ENCODE measurements around the gene SIRT2. TPM values are rescaled to one million over a fixed set of nuclear protein-coding genes. Genes with fewer than 3 reads are reported as not detected.

SIRT2 gene
- total and polyA plus RNA-seq, 2 of the 8 experiments (the other 6 are each of a cell fraction or from before 2014, with no cell fraction given): 6.5 to 10.0 TPM

- peak overlapping the region; percentile 53; the same call in 1 of the 2 replicates for H2AK5ac ChIP-seq (ENCODE audit: low read depth, low read length)
- H2BK15ac ChIP-seq (ENCODE audit: low read length): no peak overlapping the region
- H3K36me3 ChIP-seq (ENCODE audit: control insufficient read depth in 2 of 4, insufficient read depth in 4 of 4, low read length in 3 of 4): no peaks in the 10 kb centered on the region
- no peaks in the 10 kb centered on the region for H3K79me1 ChIP-seq (ENCODE audit: low read depth, low read length)
- H2BK5ac ChIP-seq (ENCODE audit: low read depth, low read length): no peak overlapping the region
- 88% methylated on average over 16 of the region's 16 CpGs; no CpG with 5 or more reads in 1 of the 2 experiments for WGBS, 2 experiments (ENCODE audit: extremely low coverage in 1 of 2, insufficient coverage in 1 of 2, insufficient read length in 1 of 2, insufficient replicate concordance in 2 of 2, low coverage in 1 of 2, low lambda C conversion rate in 2 of 2, missing lambda C conversion rate in 1 of 2)
- no peak overlapping the region for H2BK120ac ChIP-seq (replicated peaks; ENCODE audit: low read depth, low read length)
- no peaks in the 10 kb centered on the region for H3K23me2 ChIP-seq (ENCODE audit: low read depth, low read length)
- H3K56ac ChIP-seq (replicated peaks; ENCODE audit: insufficient read length, low read depth, low read length): no peak overlapping the region
- H3K4ac ChIP-seq (replicated peaks; ENCODE audit: insufficient read length, low read depth, low read length): no peak overlapping the region
- no peaks in the 10 kb centered on the region for H4K20me1 ChIP-seq (replicated peaks in 1 of 2; ENCODE audit: control insufficient read depth in 1 of 2, insufficient read depth in 2 of 2, low read length in 2 of 2)
- ChIA-PET POLR2A (ENCODE audit: partially characterized antibody) (interaction anchor here (0.6 to 6.1 kb wide), 10 partner anchors 9 to 48 kb away, joined by 3 to 35 read pairs (median 4); no protein-coding TSS in a partner anchor), CTCF (ENCODE audit: partially characterized antibody) (interaction anchor here (0.5 to 7.0 kb wide), 10 partner anchors 9 to 309 kb away, joined by 3 to 97 read pairs (median 4); no protein-coding TSS in a partner anchor)
- no peak overlapping the region for H2AFZ ChIP-seq (ENCODE audit: low read length)
- no peaks in the 10 kb centered on the region for H3K79me2 ChIP-seq (ENCODE audit: control insufficient read depth in 1 of 2, insufficient read depth in 2 of 2, low read length in 2 of 2)
- H3K18ac ChIP-seq (ENCODE audit: extremely low read depth, low read length): no peak overlapping the region
- H2BK20ac ChIP-seq (ENCODE audit: low read length): no peak overlapping the region
- DNase-seq (ENCODE audit: low read depth in 1 of 2, low spot score in 2 of 2) (no peak), FAIRE-seq (no peak)
- no peak overlapping the region for H3K23ac ChIP-seq (ENCODE audit: insufficient read length)
- no peak overlapping the region for H3K27ac ChIP-seq (ENCODE audit: low read depth, low read length)
- H4K8ac ChIP-seq (ENCODE audit: extremely low read depth, insufficient read depth, low read length): peak overlapping the region; percentile 72; the same call in 1 of the 2 replicates
- no peaks in the 10 kb centered on the region for H3K9me3 ChIP-seq (ENCODE audit: insufficient read depth in 2 of 2, low read depth in 1 of 2, low read length in 1 of 2)
- no peak for TF ChIP-seq FOSL1 (IDR thresholded peaks at IDR 0.05; ENCODE audit: insufficient read depth, low read depth, low read length)
- peak in 2 of 3 experiments; percentile 19 to 28; a peak in 2 of 4 replicates for TF ChIP-seq CTCF (IDR thresholded peaks at IDR 0.05; ENCODE audit: control extremely low read depth in 1 of 3, insufficient read depth in 1 of 3, low read depth in 1 of 3, low read length in 3 of 3)
- TF ChIP-seq RAD21 (IDR thresholded peaks at IDR 0.05 in 1 of 2, conservative IDR thresholded peaks at IDR 0.05 in 1 of 2; ENCODE audit: low read depth in 2 of 2, low read length in 2 of 2): peak in 1 of 2 experiments; percentile 29; a peak in 2 of 4 replicates
- no peak overlapping the region; a peak in 1 of 4 replicates for H3K4me2 ChIP-seq (ENCODE audit: insufficient read depth in 1 of 2, low read depth in 2 of 2, low read length in 2 of 2)
- no peak overlapping the region for H2BK12ac ChIP-seq (ENCODE audit: low read depth, low read length)
- H3K14ac ChIP-seq (ENCODE audit: insufficient read length): no peak overlapping the region
- no peak overlapping the region for H4K91ac ChIP-seq (replicated peaks; ENCODE audit: insufficient read length, low read length)
- peaks cover 0 to 8% (median 3%) of the 10 kb centered on the region in 4 experiments; a peak in 6 of 7 replicates for H3K4me1 ChIP-seq (replicated peaks in 1 of 4; ENCODE audit: control insufficient read depth in 3 of 4, insufficient read depth in 4 of 4, low read length in 3 of 4)
- H3K9ac ChIP-seq (replicated peaks in 1 of 4; ENCODE audit: extremely low read depth in 1 of 4, low read depth in 3 of 4, low read length in 3 of 4): no peak overlapping the region
- H3K27me3 ChIP-seq (replicated peaks in 1 of 4; ENCODE audit: control insufficient read depth in 3 of 4, extremely low read depth in 1 of 4, insufficient read depth in 3 of 4, low read length in 3 of 4): no peaks in the 10 kb centered on the region
- no peak overlapping the region for H3K4me3 ChIP-seq (ENCODE audit: extremely low read depth in 1 of 4, insufficient read depth in 2 of 4, low read depth in 3 of 4, low read length in 4 of 4)
- no peak overlapping the region for H4K5ac ChIP-seq (ENCODE audit: insufficient read length, low read depth, low read length)
These were observed 20.6 kb downstream of the SIRT2 start for GRCh38 chr19:38878575-38879399.

Data from H1 (cell line).